Loucy (cell line): ENCODE measurements around the gene SH3YL1.

Experiments
- EZH2phosphoT487 ChIP-seq: fragments of 200-600 bp; IDR thresholded peaks from 2 replicates; pipeline ENCODE4 v1.6.1; 2018; ENCODE audit warnings: antibody characterized with exemption, mild to moderate bottlenecking, moderate library complexity, borderline replicate concordance
- TF ChIP-seq, protein P1 (sequence below): fragments of 200-600 bp; sonication (generic); conservative IDR thresholded peaks from 2 replicates; pipeline ENCODE4 v1.5.1; 2014; ENCODE audit warnings: mild to moderate bottlenecking, antibody characterized with exemption, low read length

- TF ChIP-seq, protein P1, sequence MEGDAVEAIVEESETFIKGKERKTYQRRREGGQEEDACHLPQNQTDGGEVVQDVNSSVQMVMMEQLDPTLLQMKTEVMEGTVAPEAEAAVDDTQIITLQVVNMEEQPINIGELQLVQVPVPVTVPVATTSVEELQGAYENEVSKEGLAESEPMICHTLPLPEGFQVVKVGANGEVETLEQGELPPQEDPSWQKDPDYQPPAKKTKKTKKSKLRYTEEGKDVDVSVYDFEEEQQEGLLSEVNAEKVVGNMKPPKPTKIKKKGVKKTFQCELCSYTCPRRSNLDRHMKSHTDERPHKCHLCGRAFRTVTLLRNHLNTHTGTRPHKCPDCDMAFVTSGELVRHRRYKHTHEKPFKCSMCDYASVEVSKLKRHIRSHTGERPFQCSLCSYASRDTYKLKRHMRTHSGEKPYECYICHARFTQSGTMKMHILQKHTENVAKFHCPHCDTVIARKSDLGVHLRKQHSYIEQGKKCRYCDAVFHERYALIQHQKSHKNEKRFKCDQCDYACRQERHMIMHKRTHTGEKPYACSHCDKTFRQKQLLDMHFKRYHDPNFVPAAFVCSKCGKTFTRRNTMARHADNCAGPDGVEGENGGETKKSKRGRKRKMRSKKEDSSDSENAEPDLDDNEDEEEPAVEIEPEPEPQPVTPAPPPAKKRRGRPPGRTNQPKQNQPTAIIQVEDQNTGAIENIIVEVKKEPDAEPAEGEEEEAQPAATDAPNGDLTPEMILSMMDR = no peak
- no peak for TF ChIP-seq EZH2phosphoT487
Observed at GRCh38 chr2:195932-196331, 67.9 kb downstream of the SH3YL1 start.
